ENCODE measurements around the gene SNX20.
A peak's percentile ranks its signal among the peaks of the same experiment; 100 is the strongest.

Gene SNX20

DNA sequence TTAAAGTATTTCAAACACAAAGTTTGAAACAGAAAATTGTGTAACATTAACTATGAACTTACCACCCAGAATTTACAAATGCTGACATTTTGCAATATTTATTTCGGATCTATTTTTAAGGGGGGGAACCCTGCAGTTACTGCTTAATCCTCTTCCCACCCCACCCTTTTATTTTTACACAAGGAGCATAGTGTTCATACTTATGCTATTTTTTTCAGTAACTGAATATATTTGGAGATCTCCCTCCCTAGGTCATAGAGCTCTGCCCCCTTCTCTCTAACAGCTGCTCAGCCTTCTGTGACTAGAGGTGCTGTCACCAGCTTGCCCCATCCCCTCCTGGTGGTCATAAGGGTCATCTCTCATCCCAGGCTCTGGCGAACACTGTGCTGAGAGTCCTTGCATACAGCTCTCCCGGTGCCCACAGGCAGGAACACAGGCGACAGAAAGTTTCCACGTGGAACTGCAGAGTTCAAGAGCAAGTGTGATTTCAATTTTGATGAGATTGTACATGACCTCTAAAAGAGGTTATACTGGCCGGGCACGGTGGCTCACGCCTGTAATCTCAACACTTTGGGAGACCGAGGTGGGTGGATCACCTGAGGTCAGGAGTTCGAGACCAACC, 44.2 kb downstream of the SNX20 start:
- Histone ChIP-seq H3K9me3 (no peaks in the 10 kb centered on the region), H3K4me3 (no peak overlapping the region), H3K4me1 (no peaks in the 10 kb centered on the region), H3K27me3 (ENCODE audit: low read depth) (no peaks in the 10 kb centered on the region), H3K36me3 (replicated peaks) (no peaks in the 10 kb centered on the region)
- DNase-seq (ENCODE audit: low spot score in 2 of 2): no peak
- in situ Hi-C loops (cut with MboI; ENCODE audit: low sequenced_read_pairs): no loop called here

GRCh38 chr16:50635505-50636392, 45.4 kb downstream of the SNX20 start:
- no peaks in the 10 kb centered on the region for H3K36me3 ChIP-seq (replicated peaks)
- no peak overlapping the region for H3K4me3 ChIP-seq
- in situ Hi-C loops (cut with MboI; ENCODE audit: low sequenced_read_pairs): no loop called here
- H3K9me3 ChIP-seq: no peaks in the 10 kb centered on the region
- H3K4me1 ChIP-seq: no peaks in the 10 kb centered on the region
- DNase-seq (ENCODE audit: low spot score in 2 of 2): peak; percentile 8 to 69
- H3K27me3 ChIP-seq (ENCODE audit: low read depth): no peaks in the 10 kb centered on the region

DNA sequence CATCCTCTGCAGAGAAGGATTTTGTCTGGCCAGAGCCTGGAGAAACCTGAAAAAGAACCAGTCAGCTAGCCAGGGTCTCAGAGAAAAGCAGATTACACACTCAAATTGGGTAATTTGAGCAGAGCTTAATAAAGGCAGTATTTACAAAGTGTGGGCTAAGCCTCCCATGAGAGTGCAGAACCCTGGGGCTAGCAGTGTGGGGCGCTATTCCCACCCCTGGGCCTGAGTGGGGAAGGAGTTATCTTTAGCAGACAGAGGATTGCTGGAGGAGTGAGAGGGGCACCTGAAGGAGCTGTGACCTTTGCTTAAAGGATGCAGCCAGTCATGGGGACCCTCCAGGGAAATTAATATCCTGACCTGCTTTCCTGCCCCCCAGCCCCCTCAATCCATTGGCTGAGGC, 46.2 kb downstream of the SNX20 start:
- H3K36me3 ChIP-seq (replicated peaks): no peaks in the 10 kb centered on the region
- no peak for DNase-seq (ENCODE audit: low spot score in 2 of 2)
- H3K4me1 ChIP-seq: no peaks in the 10 kb centered on the region
- H3K4me3 ChIP-seq: no peak overlapping the region
- H3K27me3 ChIP-seq (ENCODE audit: low read depth): no peaks in the 10 kb centered on the region
- H3K9me3 ChIP-seq: no peaks in the 10 kb centered on the region
- in situ Hi-C loops (cut with MboI; ENCODE audit: low sequenced_read_pairs): no loop called here

- Histone ChIP-seq H3K4me3 (no peak overlapping the region), H3K36me3 (replicated peaks) (no peaks in the 10 kb centered on the region), H3K4me1 (no peaks in the 10 kb centered on the region), H3K27me3 (ENCODE audit: low read depth) (no peaks in the 10 kb centered on the region), H3K9me3 (no peaks in the 10 kb centered on the region)
- in situ Hi-C loops (cut with MboI; ENCODE audit: low sequenced_read_pairs): no loop called here
- DNase-seq (ENCODE audit: low spot score in 2 of 2): no peak
These were observed 47.0 kb downstream of the SNX20 start for GRCh38 chr16:50634090-50634489.

DNA sequence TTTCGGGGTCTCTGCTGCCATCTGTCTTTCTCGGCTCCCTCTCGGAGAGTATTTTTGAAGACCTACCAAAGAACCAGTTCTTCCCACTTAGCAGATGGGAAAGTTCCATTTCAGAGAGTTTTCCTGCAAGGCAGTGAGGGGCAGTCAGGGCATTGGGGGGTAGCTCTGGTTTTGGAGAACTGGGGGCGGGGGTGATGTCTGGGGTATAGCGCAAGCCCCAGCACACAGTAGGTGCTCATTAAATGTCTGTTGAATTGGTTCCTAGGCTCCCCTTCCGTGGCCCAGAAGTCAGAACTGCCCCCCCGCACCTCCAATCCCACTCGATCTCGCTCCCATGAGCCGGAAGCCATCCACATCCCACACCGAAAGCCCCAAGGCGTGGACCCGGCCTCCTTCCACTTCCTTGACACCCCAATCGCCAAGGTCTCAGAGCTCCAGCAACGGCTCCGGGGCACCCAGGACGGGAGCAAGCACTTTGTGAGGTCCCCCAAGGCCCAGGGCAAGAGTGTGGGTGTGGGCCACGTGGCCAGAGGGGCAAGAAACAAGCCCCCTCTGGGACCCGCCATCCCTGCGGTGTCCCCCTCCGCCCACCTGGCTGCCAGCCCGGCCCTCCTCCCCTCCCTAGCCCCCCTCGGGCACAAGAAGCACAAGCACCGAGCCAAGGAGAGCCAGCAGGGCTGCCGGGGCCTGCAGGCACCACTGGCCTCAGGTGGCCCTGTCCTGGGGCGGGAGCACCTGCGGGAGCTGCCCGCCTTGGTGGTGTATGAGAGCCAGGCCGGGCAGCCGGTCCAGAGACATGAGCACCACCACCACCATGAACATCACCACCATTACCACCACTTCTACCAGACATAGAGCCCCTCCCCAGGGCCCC, 47.9 kb downstream of the SNX20 start:
- H3K4me1 ChIP-seq: no peaks in the 10 kb centered on the region

GRCh38 chr16:50631985-50632576, 49.0 kb downstream of the SNX20 start:
- H3K4me1 ChIP-seq: no peaks in the 10 kb centered on the region
- DNase-seq (ENCODE audit: low spot score in 2 of 2): no peak
- in situ Hi-C loops (cut with MboI; ENCODE audit: low sequenced_read_pairs): no loop called here
- no peaks in the 10 kb centered on the region for H3K9me3 ChIP-seq
- H3K4me3 ChIP-seq: no peak overlapping the region
- no peaks in the 10 kb centered on the region for H3K36me3 ChIP-seq (replicated peaks)
- H3K27me3 ChIP-seq (ENCODE audit: low read depth): no peaks in the 10 kb centered on the region

More for the DNA sequence above, 47.9 kb downstream of the SNX20 start:
- no peaks in the 10 kb centered on the region for H3K36me3 ChIP-seq (replicated peaks)
- no peak for DNase-seq (ENCODE audit: low spot score in 2 of 2)
- H3K27me3 ChIP-seq (ENCODE audit: low read depth): no peaks in the 10 kb centered on the region
- in situ Hi-C loops (cut with MboI; ENCODE audit: low sequenced_read_pairs): no loop called here
- H3K9me3 ChIP-seq: no peaks in the 10 kb centered on the region
- no peak overlapping the region for H3K4me3 ChIP-seq

GRCh38 chr16:50631249-50631984, 49.7 kb downstream of the SNX20 start:
- no peak for DNase-seq (ENCODE audit: low spot score in 2 of 2)
- no peaks in the 10 kb centered on the region for H3K36me3 ChIP-seq (replicated peaks)
- H3K4me1 ChIP-seq: no peaks in the 10 kb centered on the region
- H3K4me3 ChIP-seq: no peak overlapping the region
- no peaks in the 10 kb centered on the region for H3K9me3 ChIP-seq
- in situ Hi-C loops (cut with MboI; ENCODE audit: low sequenced_read_pairs): no loop called here
- no peaks in the 10 kb centered on the region for H3K27me3 ChIP-seq (ENCODE audit: low read depth)

DNA sequence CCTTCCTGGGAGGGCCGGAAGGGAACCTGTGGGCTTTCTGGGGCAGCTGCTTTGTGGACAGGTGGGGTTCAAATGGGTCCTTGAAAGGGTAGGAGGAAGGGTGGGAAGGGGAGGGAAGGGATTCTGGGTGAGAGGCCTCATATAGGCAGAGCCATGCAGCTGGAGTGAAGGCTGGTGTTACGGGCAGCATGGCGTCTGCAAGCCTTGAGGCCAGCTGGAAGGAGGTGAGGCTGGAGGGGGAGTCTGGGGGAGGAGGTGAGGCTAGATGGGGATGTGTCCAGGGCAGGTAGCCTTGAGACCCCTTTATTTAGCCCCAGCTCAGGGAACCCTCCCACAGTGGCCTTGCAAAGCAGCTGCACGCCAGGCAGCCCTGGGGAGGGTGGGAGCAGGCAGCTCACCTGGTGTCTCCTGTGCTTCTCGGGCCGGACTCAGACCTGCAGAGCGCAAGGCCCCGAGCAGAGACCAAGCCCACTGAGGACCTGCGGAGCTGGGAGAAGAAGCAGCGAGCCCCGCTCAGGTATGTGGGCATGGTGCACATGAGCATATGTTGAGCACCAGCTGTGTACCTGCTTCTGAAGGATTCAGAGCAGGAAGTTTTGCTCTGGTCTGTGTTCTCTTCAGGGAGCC, 50.6 kb downstream of the SNX20 start:
- H3K4me1 ChIP-seq: no peaks in the 10 kb centered on the region
- H3K27me3 ChIP-seq (ENCODE audit: low read depth): no peaks in the 10 kb centered on the region
- no peaks in the 10 kb centered on the region for H3K36me3 ChIP-seq (replicated peaks)
- in situ Hi-C loops (cut with MboI; ENCODE audit: low sequenced_read_pairs): no loop called here
- no peak for DNase-seq (ENCODE audit: low spot score in 2 of 2)
- no peaks in the 10 kb centered on the region for H3K9me3 ChIP-seq
- H3K4me3 ChIP-seq: no peak overlapping the region

- H3K4me1 ChIP-seq: no peaks in the 10 kb centered on the region
These were observed 51.8 kb downstream of the SNX20 start for GRCh38 chr16:50629334-50629733.

GRCh38 chr16:50628156-50628802, 52.8 kb downstream of the SNX20 start:
- H3K4me1 ChIP-seq: no peaks in the 10 kb centered on the region
- DNase-seq (ENCODE audit: low spot score in 2 of 2): no peak
- H3K36me3 ChIP-seq (replicated peaks): no peaks in the 10 kb centered on the region
- in situ Hi-C loops (cut with MboI; ENCODE audit: low sequenced_read_pairs): no loop called here
- no peaks in the 10 kb centered on the region for H3K9me3 ChIP-seq
- H3K27me3 ChIP-seq (ENCODE audit: low read depth): no peaks in the 10 kb centered on the region
- H3K4me3 ChIP-seq: no peak overlapping the region

More at GRCh38 chr16:50629334-50629733, 51.8 kb downstream of the SNX20 start:
- in situ Hi-C loops (cut with MboI; ENCODE audit: low sequenced_read_pairs): no loop called here
- no peak for DNase-seq (ENCODE audit: low spot score in 2 of 2)
- no peak overlapping the region for H3K4me3 ChIP-seq
- H3K36me3 ChIP-seq (replicated peaks): no peaks in the 10 kb centered on the region
- H3K27me3 ChIP-seq (ENCODE audit: low read depth): no peaks in the 10 kb centered on the region
- H3K9me3 ChIP-seq: no peaks in the 10 kb centered on the region

DNA sequence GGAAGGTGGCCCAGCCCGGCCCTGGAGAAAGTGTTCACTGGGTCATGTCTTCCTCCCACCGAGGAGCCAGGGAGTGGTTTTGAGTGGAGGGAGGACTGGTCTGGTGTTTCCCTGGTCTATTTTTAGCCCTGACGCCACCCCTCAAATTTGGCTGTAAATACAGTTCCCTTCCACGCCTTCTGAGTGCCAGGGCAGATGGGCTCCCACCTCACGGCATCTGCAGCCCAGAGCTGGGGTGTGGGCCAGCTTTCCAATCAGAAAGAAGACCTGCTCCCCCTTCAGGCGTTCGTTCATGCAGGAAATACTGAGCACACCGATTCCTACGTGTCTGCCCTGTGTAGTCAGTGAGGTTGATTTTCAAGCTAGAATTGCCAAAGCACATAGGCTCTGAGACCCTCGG, 53.7 kb downstream of the SNX20 start:
- no peak overlapping the region for H3K4me3 ChIP-seq
- no peaks in the 10 kb centered on the region for H3K4me1 ChIP-seq
- no peaks in the 10 kb centered on the region for H3K9me3 ChIP-seq
- no peaks in the 10 kb centered on the region for H3K36me3 ChIP-seq (replicated peaks)
- no peak for DNase-seq (ENCODE audit: low spot score in 2 of 2)
- no peaks in the 10 kb centered on the region for H3K27me3 ChIP-seq (ENCODE audit: low read depth)
- in situ Hi-C loops (cut with MboI; ENCODE audit: low sequenced_read_pairs): no loop called here

GRCh38 chr16:50626868-50627267, 54.2 kb downstream of the SNX20 start:
- no peak overlapping the region for H3K4me3 ChIP-seq
- DNase-seq (ENCODE audit: low spot score in 2 of 2): no peak
- no peaks in the 10 kb centered on the region for H3K4me1 ChIP-seq
- H3K27me3 ChIP-seq (ENCODE audit: low read depth): no peaks in the 10 kb centered on the region
- no peaks in the 10 kb centered on the region for H3K9me3 ChIP-seq
- in situ Hi-C loops (cut with MboI; ENCODE audit: low sequenced_read_pairs): no loop called here
- no peaks in the 10 kb centered on the region for H3K36me3 ChIP-seq (replicated peaks)
